ENCODE results near the gene PLA2G12A.
"Not testable (repeated sequence)": the region's sequence is repeated elsewhere in the genome, so short reads cannot be mapped to it uniquely, and the experiment has no call there.

PLA2G12A gene

GRCh38 chr4:109728385-109728784, 1.5 kb downstream of the PLA2G12A start:
- no peak for DNase-seq

- DNase-seq = no peak
These were observed 6.8 kb downstream of the PLA2G12A start for GRCh38 chr4:109723110-109723509.

GRCh38 chr4:109722357-109722756, 7.5 kb downstream of the PLA2G12A start:
- DNase-seq = no peak

GRCh38 chr4:109721033-109721432, 8.8 kb downstream of the PLA2G12A start:
- no peak for DNase-seq

- no peak for DNase-seq
These were observed 10.3 kb downstream of the PLA2G12A start for GRCh38 chr4:109719604-109720003.

GRCh38 chr4:109718759-109719158, 11.1 kb downstream of the PLA2G12A start:
- DNase-seq = no peak

GRCh38 chr4:109713500-109713899, 16.4 kb downstream of the PLA2G12A start:
- no peak for DNase-seq

GRCh38 chr4:109708990-109709389, 20.9 kb downstream of the PLA2G12A start:
- no peak for DNase-seq

GRCh38 chr4:109708435-109708834, 21.4 kb downstream of the PLA2G12A start:
- no peak for DNase-seq

GRCh38 chr4:109703664-109704361, 26.1 kb downstream of the PLA2G12A start:
- DNase-seq = no peak

GRCh38 chr4:109702950-109703663, 26.8 kb downstream of the PLA2G12A start, which contains the start of gene CASP6:
CASP6 (minus strand) TSS chr4:109703445; CDS start chr4:109703395, 50 bp downstream.
- peak; percentile 69 for DNase-seq

GRCh38 chr4:109701566-109702410, 28.1 kb downstream of the PLA2G12A start:
- no peak for DNase-seq

GRCh38 chr4:109699553-109700225, 30.2 kb downstream of the PLA2G12A start:
- no peak for DNase-seq

- DNase-seq = no peak
These were observed 31.2 kb downstream of the PLA2G12A start for GRCh38 chr4:109698656-109699055.

GRCh38 chr4:109691411-109691920, 38.4 kb downstream of the PLA2G12A start:
- no peak for DNase-seq

- no peak for DNase-seq
These were observed 39.0 kb downstream of the PLA2G12A start for GRCh38 chr4:109690690-109691410.

- no peak for DNase-seq
These were observed 45.1 kb downstream of the PLA2G12A start for GRCh38 chr4:109684727-109685126.

- DNase-seq = no peak
These were observed 46.1 kb downstream of the PLA2G12A start for GRCh38 chr4:109683621-109684253.

- DNase-seq = no peak
These were observed 47.0 kb downstream of the PLA2G12A start for GRCh38 chr4:109682875-109683274.

GRCh38 chr4:109678925-109679324, 50.9 kb downstream of the PLA2G12A start:
- DNase-seq = not testable (repeated sequence)

- not testable (repeated sequence) for DNase-seq
These were observed 51.4 kb downstream of the PLA2G12A start for GRCh38 chr4:109678472-109678871.

Data from effector CD4-positive, alpha-beta T cell (primary cell).